Thyroid gland (tissue), 4 donors: Measurements from ENCODE around the gene NFIX. TPM values are rescaled to one million over a fixed set of nuclear protein-coding genes. Genes with fewer than 3 reads are reported as not detected.

Experiments used
- DNase-seq, 2 donors: peaks; one replicate each; pipeline ENCODE4 v3.0.0-alpha.2; 2019
- H3K27ac ChIP-seq, 3 donors: fragments of 200-600 bp; sonication (generic); 1 replicate in 2 of 3; 2 replicates in 1 of 3; pipeline ENCODE4 v1.5.1; 2016 to 2019; ENCODE audit warnings: mild to moderate bottlenecking in 1 of 3, moderate library complexity in 1 of 3
- H3K27me3 ChIP-seq: fragments of 200-600 bp; sonication (generic); one replicate; pipeline ENCODE4 v1.5.1; 2019
- H3K36me3 ChIP-seq, 2 donors: fragments of 200-600 bp; sonication (generic); one replicate each; pipeline ENCODE4 v1.5.1; 2016 to 2019
- H3K4me1 ChIP-seq, 2 donors: fragments of 200-600 bp; sonication (generic); one replicate each; pipeline ENCODE4 v1.5.1; 2017 to 2019
- H3K4me3 ChIP-seq, 3 donors: fragments of 200-600 bp; sonication (generic); replicated peaks in 1 of 3; 1 replicate in 2 of 3; 2 replicates in 1 of 3; pipeline ENCODE4 v1.5.1; 2016; ENCODE audit warnings: mild to moderate bottlenecking in 1 of 3
- H3K9me3 ChIP-seq: fragments of 200-600 bp; sonication (generic); one replicate; pipeline ENCODE4 v1.5.1; 2017
- CTCF ChIP-seq, 6 experiments: fragments of 200-600 bp in 3 of 6; fragments of 450-650 bp in 3 of 6; sonication (generic) in 3 of 6; IDR thresholded peaks; one replicate each; pipeline ENCODE4 v1.5.1; 2016 to 2019; ENCODE audit warnings: antibody characterized with exemption in 6 of 6, mild to moderate bottlenecking in 2 of 6, inconsistent platforms in 1 of 6, moderate library complexity in 1 of 6
- POLR2A ChIP-seq, 2 donors: fragments of 450-650 bp; IDR thresholded peaks; one replicate each; pipeline ENCODE4 v1.6.1; 2017; ENCODE audit warnings: antibody characterized with exemption in 2 of 2, mild to moderate bottlenecking in 2 of 2, moderate library complexity in 1 of 2
- WGBS, 2 donors: methylation state at CpG; one replicate each; pipeline ENCODE4 v1.1.5; 2017; 5-methylcytosine and 5-hydroxymethylcytosine counted together
- intact Hi-C: fragments of 100-400 bp; cut with DNase I; formaldehyde crosslinking; loops from one replicate; pipeline ENCODE4 v1.15.1; 2023
- total RNA-seq, 4 donors: library from RNA; depleted of rRNA; stranded (reverse); fragments of >200 nt; gene quantifications; one replicate each; pipeline ENCODE4 v1.2.3, GENCODE V29; 2016

Gene NFIX
- total RNA-seq, 4 donors from 2014 or later = 38.8 to 70.2 (median 62.4) TPM

GRCh38 chr19:13014101-13014920 lies 19.0 kb downstream of the NFIX start:
- H3K4me3 ChIP-seq = no peak overlapping the region
- peaks cover 65 to 81% of the 10 kb centered on the region in 2 donors for H3K4me1 ChIP-seq
- no peaks in the 10 kb centered on the region for H3K36me3 ChIP-seq
- no peaks in the 10 kb centered on the region for H3K9me3 ChIP-seq
- no peaks in the 10 kb centered on the region for H3K27me3 ChIP-seq
- H3K27ac ChIP-seq = peak overlapping the region; percentile 64 to 87 (median 83)
- no peak for TF ChIP-seq POLR2A (IDR thresholded peaks at IDR 0.05)
- no peak for TF ChIP-seq CTCF (IDR thresholded peaks at IDR 0.05)
- 72 to 80% methylated on average over 35 of the region's 35 CpGs for WGBS, 2 donors
- DNase-seq = peak; percentile 62 to 70
- intact Hi-C loops = no loop called here

GRCh38 chr19:13014921-13015280 lies 19.6 kb downstream of the NFIX start:
- Histone ChIP-seq H3K9me3 (no peaks in the 10 kb centered on the region), H3K27me3 (no peaks in the 10 kb centered on the region), H3K36me3 (no peaks in the 10 kb centered on the region), H3K4me3 (no peak overlapping the region), H3K4me1 (peaks cover 64 to 78% of the 10 kb centered on the region in 2 donors), H3K27ac (peak overlapping the region; percentile 64 to 87 (median 83))
- no peak for DNase-seq
- intact Hi-C loops = no loop called here
- TF ChIP-seq POLR2A (IDR thresholded peaks at IDR 0.05) (no peak), CTCF (IDR thresholded peaks at IDR 0.05) (no peak)
- WGBS, 2 donors = 70 to 73% methylated on average over 4 of the region's 4 CpGs

GRCh38 chr19:13015361-13016223 lies 20.3 kb downstream of the NFIX start:
- no peak for TF ChIP-seq POLR2A (IDR thresholded peaks at IDR 0.05)
- TF ChIP-seq CTCF (IDR thresholded peaks at IDR 0.05) = no peak
- H3K4me1 ChIP-seq = peaks cover 65 to 78% of the 10 kb centered on the region in 2 donors
- no peaks in the 10 kb centered on the region for H3K36me3 ChIP-seq
- WGBS, 2 donors = 39 to 48% methylated on average over 12 of the region's 12 CpGs
- H3K27ac ChIP-seq = peak overlapping the region; percentile 64 to 87 (median 83)
- no peak overlapping the region for H3K4me3 ChIP-seq
- intact Hi-C loops = no loop called here
- no peaks in the 10 kb centered on the region for H3K27me3 ChIP-seq
- H3K9me3 ChIP-seq = no peaks in the 10 kb centered on the region
- peak; percentile 55 to 69 for DNase-seq

GRCh38 chr19:13016245-13016627 lies 21.0 kb downstream of the NFIX start:
- peaks cover 72 to 80% of the 10 kb centered on the region in 2 donors for H3K4me1 ChIP-seq
- H3K4me3 ChIP-seq = no peak overlapping the region
- H3K36me3 ChIP-seq = no peaks in the 10 kb centered on the region
- WGBS, 2 donors = 50 to 69% methylated on average over 7 of the region's 7 CpGs
- no peak for TF ChIP-seq POLR2A (IDR thresholded peaks at IDR 0.05)
- TF ChIP-seq CTCF (IDR thresholded peaks at IDR 0.05) = no peak
- H3K9me3 ChIP-seq = no peaks in the 10 kb centered on the region
- no peaks in the 10 kb centered on the region for H3K27me3 ChIP-seq
- intact Hi-C loops = no loop called here
- no peak for DNase-seq
- H3K27ac ChIP-seq = peak overlapping the region; percentile 64 to 87 (median 81)
